Pericardium fibroblast (primary cell): ENCODE data around the gene PDSS2. TPM values are rescaled to one million over a fixed set of nuclear protein-coding genes. Genes with fewer than 3 reads are reported as not detected.

Experiments used
- total RNA-seq: library from RNA; depleted of rRNA; stranded (reverse); fragments of >200 nt; gene quantifications from 2 replicates; pipeline ENCODE4 v1.2.3, GENCODE V29; 2015

Gene PDSS2
- total RNA-seq, result 10.9 and 20.7 TPM in 2 replicates

GRCh38 chr6:107459283-107460082 is at the start of gene PDSS2:
TSS of gene PDSS2 (minus strand) at chr6:107459564. CDS start at chr6:107459285, 279 bp downstream.

GRCh38 chr6:107489636-107490565 is 30.5 kb upstream of the PDSS2 start, which contains the start of gene SOBP:
TSS of gene SOBP (plus strand) at chr6:107490117. CDS start at chr6:107490617, 500 bp downstream.

GRCh38 chr6:107114926-107115694 is 344.3 kb downstream of the PDSS2 start, which contains the start of gene BEND3:
TSS of gene BEND3 (minus strand) at chr6:107115515. CDS start at chr6:107099285, 16,230 bp downstream.

Other genes with a start within 250 kb of the PDSS2 start
- gene SOBP, start 30.6 kb upstream of the PDSS2 start, total RNA-seq, result 4.0 and 5.2 TPM in 2 replicates